Mesothelial cell of epicardium (in vitro differentiated cells): ENCODE results near the gene KCTD5. TPM values are rescaled to one million over a fixed set of nuclear protein-coding genes. Genes with fewer than 3 reads are reported as not detected.

ENCODE experiments used
- DNase-seq, 2 experiments: peaks; one replicate each; pipeline ENCODE4 v3.0.0; 2021; ENCODE audit warnings: low spot score in 2 of 2; ENCODE audit not compliant: unreplicated experiment in 2 of 2
- H3K27ac Mint-ChIP-seq: 2 replicates; pipeline ENCODE4 v1.8.0; 2021; ENCODE audit warnings: mixed read lengths
- H3K27me3 Mint-ChIP-seq: 2 replicates; pipeline ENCODE4 v1.8.0; 2021; ENCODE audit warnings: low read depth, mixed read lengths
- H3K36me3 Mint-ChIP-seq: 2 replicates; pipeline ENCODE4 v1.8.0; 2021; ENCODE audit warnings: mixed read lengths
- H3K4me1 Mint-ChIP-seq: 2 replicates; pipeline ENCODE4 v1.8.0; 2021; ENCODE audit warnings: mixed read lengths
- H3K4me3 Mint-ChIP-seq: 2 replicates; pipeline ENCODE4 v1.8.0; 2021; ENCODE audit warnings: mild to moderate bottlenecking, moderate library complexity, mixed read lengths
- H3K9me3 Mint-ChIP-seq: 2 replicates; pipeline ENCODE4 v1.8.0; 2021; ENCODE audit warnings: mixed read lengths
- CTCF ChIP-seq: fragments of 200-600 bp; sonication (generic); IDR thresholded peaks from one replicate; pipeline ENCODE4 v1.5.0; 2021; ENCODE audit warnings: antibody characterized with exemption; ENCODE audit not compliant: unreplicated experiment
- total RNA-seq: library from RNA; stranded (reverse); gene quantifications from 3 replicates; pipeline ENCODE4 v1.2.1, GENCODE V29; 2021

The KCTD5 gene
- total RNA-seq, 1 donor from 2014 or later: 23.5 TPM

GRCh38 chr16:2752850-2753732 lies 70.8 kb downstream of the KCTD5 start:
- no peak for TF ChIP-seq CTCF
- DNase-seq: peak; percentile 77 to 89
- peak overlapping the region; percentile 91 for H3K27ac Mint-ChIP-seq
- peaks cover 49% of the 10 kb centered on the region for H3K4me1 Mint-ChIP-seq
- H3K27me3 Mint-ChIP-seq: no peaks in the 10 kb centered on the region
- H3K36me3 Mint-ChIP-seq: peaks cover 14% of the 10 kb centered on the region
- no peaks in the 10 kb centered on the region for H3K9me3 Mint-ChIP-seq
- H3K4me3 Mint-ChIP-seq: peak overlapping the region; percentile 80

- Mint-ChIP-seq H3K27me3 (no peaks in the 10 kb centered on the region), H3K36me3 (peaks cover 19% of the 10 kb centered on the region), H3K4me3 (peak overlapping the region; percentile 80), H3K9me3 (no peaks in the 10 kb centered on the region), H3K27ac (peak overlapping the region; percentile 91), H3K4me1 (peaks cover 49% of the 10 kb centered on the region)
- no peak for DNase-seq
- TF ChIP-seq CTCF: no peak
These were observed 71.4 kb downstream of the KCTD5 start for GRCh38 chr16:2753733-2754020.

GRCh38 chr16:2755158-2755557 lies 72.8 kb downstream of the KCTD5 start:
- no peak for TF ChIP-seq CTCF

GRCh38 chr16:2756288-2757015 lies 74.1 kb downstream of the KCTD5 start:
- H3K36me3 Mint-ChIP-seq: peaks cover 47% of the 10 kb centered on the region
- no peak for DNase-seq
- H3K27ac Mint-ChIP-seq: peak overlapping the region; percentile 18
- H3K27me3 Mint-ChIP-seq: no peaks in the 10 kb centered on the region
- H3K4me3 Mint-ChIP-seq: no peak overlapping the region
- TF ChIP-seq CTCF: no peak
- peaks cover 7% of the 10 kb centered on the region for H3K9me3 Mint-ChIP-seq
- H3K4me1 Mint-ChIP-seq: peaks cover 38% of the 10 kb centered on the region

More at GRCh38 chr16:2755158-2755557, 72.8 kb downstream of the KCTD5 start:
- Mint-ChIP-seq H3K9me3 (no peaks in the 10 kb centered on the region), H3K36me3 (peaks cover 34% of the 10 kb centered on the region), H3K27me3 (no peaks in the 10 kb centered on the region), H3K27ac (peak overlapping the region; percentile 91), H3K4me3 (peak overlapping the region; percentile 80), H3K4me1 (peaks cover 49% of the 10 kb centered on the region)
- no peak for DNase-seq

- TF ChIP-seq CTCF: no peak
- no peak overlapping the region for H3K27ac Mint-ChIP-seq
- H3K9me3 Mint-ChIP-seq: peaks cover 15% of the 10 kb centered on the region
- no peak overlapping the region for H3K4me3 Mint-ChIP-seq
- H3K36me3 Mint-ChIP-seq: peaks cover 56% of the 10 kb centered on the region
- H3K4me1 Mint-ChIP-seq: peaks cover 34% of the 10 kb centered on the region
- no peak for DNase-seq
- no peaks in the 10 kb centered on the region for H3K27me3 Mint-ChIP-seq
These were observed 75.0 kb downstream of the KCTD5 start for GRCh38 chr16:2757344-2757743.

Other genes starting within 250 kb of the KCTD5 start
- 14.5 to 16.0 TPM (median 14.7 TPM) in 3 replicates for gene TEDC2, start 222.4 kb upstream of the KCTD5 start, total RNA-seq
- 17.4 to 17.9 TPM (median 17.5 TPM) in 3 replicates for gene NTN3, start 211.2 kb upstream of the KCTD5 start, total RNA-seq
- 24.2 to 25.0 TPM (median 24.7 TPM) in 3 replicates for gene TBC1D24, start 207.4 kb upstream of the KCTD5 start, total RNA-seq
- gene ATP6V0C, start 168.6 kb upstream of the KCTD5 start, total RNA-seq: 143 to 151 TPM (median 149 TPM) in 3 replicates
- gene AMDHD2, start 162.2 kb upstream of the KCTD5 start, total RNA-seq: 46.3 to 47.2 TPM (median 46.4 TPM) in 3 replicates
- 0.75 to 1.7 TPM (median 1.1 TPM) in 3 replicates for gene CEMP1, start 151.1 kb upstream of the KCTD5 start, total RNA-seq
- gene PDPK1, start 144.5 kb upstream of the KCTD5 start, total RNA-seq: 40.4 to 44.6 TPM (median 42.7 TPM) in 3 replicates
- gene PRSS27, start 37.7 kb downstream of the KCTD5 start, total RNA-seq: 7.5 to 7.7 TPM (median 7.6 TPM) in 3 replicates
- 832 to 854 TPM (median 837 TPM) in 3 replicates for gene SRRM2, start 70.1 kb downstream of the KCTD5 start, total RNA-seq
- gene ELOB, start 94.8 kb downstream of the KCTD5 start, total RNA-seq: 192 to 200 TPM (median 195 TPM) in 3 replicates
- gene PRSS33, start 105.0 kb downstream of the KCTD5 start, total RNA-seq: not detected in 3 replicates
- gene PRSS41, start 115.9 kb downstream of the KCTD5 start, total RNA-seq: not detected in 3 replicates
- not detected in 3 replicates for gene PRSS21, start 134.7 kb downstream of the KCTD5 start, total RNA-seq
- 0.51 to 1.5 TPM (median 0.70 TPM) in 3 replicates for gene ZG16B, start 147.8 kb downstream of the KCTD5 start, total RNA-seq
- gene PRSS22, start 175.6 kb downstream of the KCTD5 start, total RNA-seq: 22.8 to 25.1 TPM (median 24.9 TPM) in 3 replicates
- 26.3 to 28.6 TPM (median 28.3 TPM) in 3 replicates for gene FLYWCH2, start 200.7 kb downstream of the KCTD5 start, total RNA-seq
- gene FLYWCH1, start 229.4 kb downstream of the KCTD5 start, total RNA-seq: 25.9 to 29.4 TPM (median 29.0 TPM) in 3 replicates